D721Med (cell line): ENCODE measurements around the gene FOXR1.
A peak's percentile ranks its signal among the peaks of the same experiment; 100 is the strongest.

ENCODE experiments used
- DNase-seq: peaks from one replicate; pipeline ENCODE4 v3.0.0; 2011; ENCODE audit warnings: low spot score; ENCODE audit not compliant: insufficient read length
- FAIRE-seq: peaks from 2 replicates; lab custom pipeline; 2011; peaks lifted over from hg19 to GRCh38; lab: Jason Lieb, UNC
- TF ChIP-seq, protein P1 (sequence below): IDR thresholded peaks from 2 replicates; pipeline ENCODE4 v1.5.1; 2012; ENCODE audit warnings: mild to moderate bottlenecking, control low read depth; ENCODE audit not compliant: insufficient read depth; ENCODE audit errors: missing control alignments

Gene FOXR1

GRCh38 chr11:118927554-118928100 is 43.9 kb upstream of the FOXR1 start:
- no peak for FAIRE-seq
- TF ChIP-seq, protein P1, sequence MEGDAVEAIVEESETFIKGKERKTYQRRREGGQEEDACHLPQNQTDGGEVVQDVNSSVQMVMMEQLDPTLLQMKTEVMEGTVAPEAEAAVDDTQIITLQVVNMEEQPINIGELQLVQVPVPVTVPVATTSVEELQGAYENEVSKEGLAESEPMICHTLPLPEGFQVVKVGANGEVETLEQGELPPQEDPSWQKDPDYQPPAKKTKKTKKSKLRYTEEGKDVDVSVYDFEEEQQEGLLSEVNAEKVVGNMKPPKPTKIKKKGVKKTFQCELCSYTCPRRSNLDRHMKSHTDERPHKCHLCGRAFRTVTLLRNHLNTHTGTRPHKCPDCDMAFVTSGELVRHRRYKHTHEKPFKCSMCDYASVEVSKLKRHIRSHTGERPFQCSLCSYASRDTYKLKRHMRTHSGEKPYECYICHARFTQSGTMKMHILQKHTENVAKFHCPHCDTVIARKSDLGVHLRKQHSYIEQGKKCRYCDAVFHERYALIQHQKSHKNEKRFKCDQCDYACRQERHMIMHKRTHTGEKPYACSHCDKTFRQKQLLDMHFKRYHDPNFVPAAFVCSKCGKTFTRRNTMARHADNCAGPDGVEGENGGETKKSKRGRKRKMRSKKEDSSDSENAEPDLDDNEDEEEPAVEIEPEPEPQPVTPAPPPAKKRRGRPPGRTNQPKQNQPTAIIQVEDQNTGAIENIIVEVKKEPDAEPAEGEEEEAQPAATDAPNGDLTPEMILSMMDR, result no peak

GRCh38 chr11:118928101-118928869 is 43.3 kb upstream of the FOXR1 start:
- DNase-seq, result peak; percentile 88
- TF ChIP-seq, protein P1, result peak; percentile 81
- FAIRE-seq, result no peak

More at GRCh38 chr11:118927554-118928100, 43.9 kb upstream of the FOXR1 start:
- no peak for DNase-seq

DNA sequence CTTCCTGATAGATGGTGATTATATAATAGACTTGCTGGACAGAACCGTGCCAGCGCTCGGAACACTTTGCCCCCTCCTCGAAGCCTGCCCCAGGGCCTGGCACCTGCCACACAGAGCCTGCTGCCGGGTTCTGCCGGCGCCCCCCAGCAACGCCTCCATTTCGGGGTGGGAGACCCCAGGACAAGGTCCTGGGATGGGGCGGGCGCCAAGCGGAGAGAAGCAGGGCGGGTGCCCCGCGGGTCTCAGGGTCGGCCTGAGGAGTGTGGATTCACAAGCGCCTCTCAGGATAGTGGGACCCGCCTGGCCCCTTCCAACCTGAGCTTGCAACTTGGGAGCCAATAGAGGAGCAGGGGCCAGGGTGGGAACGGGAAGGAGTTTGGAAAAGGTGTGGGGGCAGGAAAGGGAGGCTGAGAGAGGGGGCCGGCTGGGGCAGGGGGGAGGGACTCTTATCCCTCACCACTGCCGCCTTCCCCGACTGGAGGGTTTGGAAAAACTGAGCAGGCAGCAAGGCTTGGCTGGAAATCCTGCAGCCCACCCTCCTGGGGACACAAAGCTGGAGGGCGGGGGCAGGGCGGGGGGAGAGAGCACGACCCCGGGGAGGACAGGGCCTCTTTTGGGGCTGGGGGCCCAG is 42.6 kb upstream of the FOXR1 start:
- TF ChIP-seq, protein P1, result no peak
- FAIRE-seq, result no peak
- DNase-seq, result no peak

DNA sequence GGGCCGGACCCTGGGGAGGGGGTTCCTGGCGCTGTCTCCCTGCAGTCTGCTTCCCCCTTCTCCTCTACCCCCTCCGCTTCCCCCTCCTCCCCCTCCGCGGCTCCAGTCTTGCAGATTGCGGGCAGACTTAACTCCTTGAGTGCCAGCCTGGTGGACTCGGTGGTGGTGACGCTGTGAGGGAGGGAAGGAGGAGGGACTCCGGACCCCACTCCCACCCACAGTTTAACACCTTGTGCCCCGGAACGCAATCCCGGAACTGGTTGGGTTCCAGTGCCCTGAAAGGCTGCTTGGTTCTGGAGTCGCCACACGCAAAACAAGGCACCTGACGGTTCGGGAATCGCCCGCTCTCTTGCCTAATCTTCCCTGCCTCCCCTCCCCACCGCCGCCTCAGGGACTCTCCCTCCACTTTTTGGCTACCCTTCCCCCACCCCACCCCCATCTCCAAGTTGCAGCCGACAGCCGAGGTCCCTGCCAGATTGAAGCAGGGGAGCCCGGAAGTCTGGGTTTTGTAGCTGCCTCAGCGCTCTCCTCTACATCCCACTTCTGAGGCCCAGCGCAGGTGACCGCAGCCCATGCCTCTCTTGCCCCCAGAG is 42.0 kb upstream of the FOXR1 start:
- DNase-seq (no peak), FAIRE-seq (no peak)
- TF ChIP-seq, protein P1, result no peak

DNA sequence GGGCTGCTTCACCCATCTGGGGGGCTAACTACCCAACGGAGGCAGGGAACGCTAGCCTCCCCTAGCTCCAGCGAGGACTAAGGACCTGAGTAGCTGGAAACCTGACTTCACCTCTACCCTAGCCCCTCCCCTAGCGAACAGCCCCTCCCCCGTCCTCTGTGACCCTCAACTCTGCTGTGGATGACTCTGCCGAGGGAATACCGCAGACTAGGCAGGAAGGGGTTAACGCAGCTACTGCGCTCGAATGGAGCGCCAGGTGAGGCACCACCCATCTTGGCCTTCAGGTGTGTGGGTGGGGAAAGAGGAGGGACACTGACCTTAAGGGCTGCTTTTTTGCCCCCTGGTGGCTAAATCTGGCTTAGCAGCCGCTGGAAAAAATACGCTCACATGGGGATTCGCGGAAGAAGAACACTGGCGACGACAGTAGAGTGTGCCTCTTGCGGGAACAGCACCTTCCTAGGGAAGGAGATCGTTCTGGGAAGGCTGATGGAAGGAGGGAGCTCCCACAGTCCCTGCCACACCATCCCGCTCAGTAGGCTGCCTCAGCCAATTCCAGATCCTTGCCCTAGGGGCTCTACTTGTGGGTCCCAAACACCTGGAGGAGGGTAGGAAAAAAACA is 41.4 kb upstream of the FOXR1 start:
- FAIRE-seq, result no peak
- no peak for DNase-seq
- TF ChIP-seq, protein P1, result peak; percentile 80

GRCh38 chr11:118931571-118931970 is 40.0 kb upstream of the FOXR1 start:
- TF ChIP-seq, protein P1, result no peak
- DNase-seq, result no peak
- no peak for FAIRE-seq
